Fibroblast of peridontal ligament (primary cell): Measurements from ENCODE around the gene KLHL33.

ENCODE experiments used
- DNase-seq: peaks from one replicate; pipeline ENCODE4 v3.0.0-alpha.2; 2010; ENCODE audit errors: extremely low read depth

The KLHL33 gene

GRCh38 chr14:20376071-20376588, 59.8 kb downstream of the KLHL33 start:
- no peak for DNase-seq
